ENCODE data around the gene LSAMP. TPM values are rescaled to one million over a fixed set of nuclear protein-coding genes. Genes with fewer than 3 reads are reported as not detected.
"Not testable (repeated sequence)": the region's sequence is repeated elsewhere in the genome, so short reads cannot be mapped to it uniquely, and the experiment has no call there.

Gene LSAMP
- total RNA-seq, 1 donor from 2014 or later: 0.11 TPM

DNA sequence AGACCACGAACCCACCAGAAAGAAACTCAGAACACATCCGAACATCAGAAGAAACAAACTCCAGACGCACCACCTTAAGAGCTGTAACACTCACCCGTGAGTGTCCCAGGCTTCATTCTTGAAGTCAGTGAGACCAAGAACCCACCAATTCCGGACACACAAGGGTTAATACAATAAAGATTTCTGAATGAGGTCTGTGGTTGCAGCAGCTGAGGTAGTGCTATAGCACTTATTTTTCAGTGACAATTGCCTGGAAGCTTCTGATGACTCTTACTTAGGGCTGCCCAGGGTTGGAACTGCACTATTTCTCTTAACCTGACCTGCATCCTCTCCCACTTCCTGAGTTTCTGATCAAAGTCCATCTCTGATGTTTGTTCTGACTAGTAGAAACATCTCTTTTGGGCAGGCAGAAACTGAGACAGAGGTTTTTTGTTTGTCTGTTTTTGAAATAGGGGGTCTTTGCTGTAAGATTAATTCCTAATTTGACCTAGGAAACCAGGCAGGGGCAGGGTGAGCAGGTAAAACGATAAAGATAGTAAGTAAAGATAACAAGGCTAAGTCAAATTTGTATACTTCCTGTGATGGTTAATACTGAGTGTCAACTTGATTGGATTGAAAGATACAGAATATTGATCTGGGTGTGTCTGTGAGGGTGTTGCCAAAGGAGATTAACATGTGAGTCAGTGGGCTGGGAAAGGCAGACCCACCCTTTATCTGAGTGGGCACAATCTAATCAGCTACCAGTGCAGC lies 652.9 kb downstream of the LSAMP start:
- H3K4me1 ChIP-seq: no peaks in the 10 kb centered on the region
- H3K27ac ChIP-seq: no peak overlapping the region
- DNase-seq (ENCODE audit: low spot score in 2 of 2): no peak
- H3K9me3 ChIP-seq: no peaks in the 10 kb centered on the region
- TF ChIP-seq, protein P1, sequence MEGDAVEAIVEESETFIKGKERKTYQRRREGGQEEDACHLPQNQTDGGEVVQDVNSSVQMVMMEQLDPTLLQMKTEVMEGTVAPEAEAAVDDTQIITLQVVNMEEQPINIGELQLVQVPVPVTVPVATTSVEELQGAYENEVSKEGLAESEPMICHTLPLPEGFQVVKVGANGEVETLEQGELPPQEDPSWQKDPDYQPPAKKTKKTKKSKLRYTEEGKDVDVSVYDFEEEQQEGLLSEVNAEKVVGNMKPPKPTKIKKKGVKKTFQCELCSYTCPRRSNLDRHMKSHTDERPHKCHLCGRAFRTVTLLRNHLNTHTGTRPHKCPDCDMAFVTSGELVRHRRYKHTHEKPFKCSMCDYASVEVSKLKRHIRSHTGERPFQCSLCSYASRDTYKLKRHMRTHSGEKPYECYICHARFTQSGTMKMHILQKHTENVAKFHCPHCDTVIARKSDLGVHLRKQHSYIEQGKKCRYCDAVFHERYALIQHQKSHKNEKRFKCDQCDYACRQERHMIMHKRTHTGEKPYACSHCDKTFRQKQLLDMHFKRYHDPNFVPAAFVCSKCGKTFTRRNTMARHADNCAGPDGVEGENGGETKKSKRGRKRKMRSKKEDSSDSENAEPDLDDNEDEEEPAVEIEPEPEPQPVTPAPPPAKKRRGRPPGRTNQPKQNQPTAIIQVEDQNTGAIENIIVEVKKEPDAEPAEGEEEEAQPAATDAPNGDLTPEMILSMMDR (IDR thresholded peaks at IDR 0.05): no peak
- H3K4me3 ChIP-seq: no peak overlapping the region
- H3K36me3 ChIP-seq: no peaks in the 10 kb centered on the region
- H3K27me3 ChIP-seq: no peaks in the 10 kb centered on the region
- intact Hi-C loops (cut with DNase I): no loop called here

- H3K4me1 ChIP-seq; DNase-seq (ENCODE audit: low spot score in 2 of 2); intact Hi-C loops (cut with DNase I); H3K27ac ChIP-seq; H3K4me3 ChIP-seq; H3K27me3 ChIP-seq; H3K36me3 ChIP-seq; H3K9me3 ChIP-seq: not testable (repeated sequence)
Observed at GRCh38 chr3:115791271-115792153, 653.8 kb downstream of the LSAMP start.

- H3K36me3 ChIP-seq: no peaks in the 10 kb centered on the region
- intact Hi-C loops (cut with DNase I): no loop called here
- no peaks in the 10 kb centered on the region for H3K27me3 ChIP-seq
- H3K4me1 ChIP-seq: no peaks in the 10 kb centered on the region
- H3K9me3 ChIP-seq: no peaks in the 10 kb centered on the region
- no peak for DNase-seq (ENCODE audit: low spot score in 2 of 2)
- TF ChIP-seq, protein P1 (IDR thresholded peaks at IDR 0.05): no peak
- no peak overlapping the region for H3K27ac ChIP-seq
- no peak overlapping the region for H3K4me3 ChIP-seq
Observed at GRCh38 chr3:115790759-115791158, 654.5 kb downstream of the LSAMP start.

DNA sequence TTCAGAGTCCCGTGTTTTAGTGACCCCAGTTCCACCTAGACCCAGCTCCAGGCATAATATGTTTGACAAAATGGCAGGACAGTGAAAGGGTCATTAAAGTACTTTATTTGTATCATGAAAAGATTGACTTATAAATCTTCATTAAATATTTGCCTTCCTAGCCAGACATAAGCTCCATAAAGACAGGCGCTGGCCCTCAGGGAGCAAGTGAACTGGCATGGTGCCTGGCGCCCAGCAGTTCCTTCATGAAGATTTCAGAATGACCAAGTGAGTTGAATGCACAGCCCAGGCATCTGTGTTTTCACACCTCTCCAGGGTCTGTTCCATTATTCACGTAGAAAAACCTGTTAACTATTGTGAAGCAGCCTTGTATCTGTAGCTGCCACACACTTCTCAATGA lies 655.8 kb downstream of the LSAMP start:
- intact Hi-C loops (cut with DNase I): loop anchor here (10.0 kb wide), 1 partner anchor 695 kb away; no protein-coding TSS in a partner anchor
- DNase-seq (ENCODE audit: low spot score in 2 of 2): no peak
- no peaks in the 10 kb centered on the region for H3K27me3 ChIP-seq
- no peaks in the 10 kb centered on the region for H3K9me3 ChIP-seq
- no peak overlapping the region for H3K27ac ChIP-seq
- TF ChIP-seq, protein P1 (IDR thresholded peaks at IDR 0.05): no peak
- no peak overlapping the region for H3K4me3 ChIP-seq
- H3K4me1 ChIP-seq: peaks cover 3% of the 10 kb centered on the region in 2 donors
- H3K36me3 ChIP-seq: no peaks in the 10 kb centered on the region

DNA sequence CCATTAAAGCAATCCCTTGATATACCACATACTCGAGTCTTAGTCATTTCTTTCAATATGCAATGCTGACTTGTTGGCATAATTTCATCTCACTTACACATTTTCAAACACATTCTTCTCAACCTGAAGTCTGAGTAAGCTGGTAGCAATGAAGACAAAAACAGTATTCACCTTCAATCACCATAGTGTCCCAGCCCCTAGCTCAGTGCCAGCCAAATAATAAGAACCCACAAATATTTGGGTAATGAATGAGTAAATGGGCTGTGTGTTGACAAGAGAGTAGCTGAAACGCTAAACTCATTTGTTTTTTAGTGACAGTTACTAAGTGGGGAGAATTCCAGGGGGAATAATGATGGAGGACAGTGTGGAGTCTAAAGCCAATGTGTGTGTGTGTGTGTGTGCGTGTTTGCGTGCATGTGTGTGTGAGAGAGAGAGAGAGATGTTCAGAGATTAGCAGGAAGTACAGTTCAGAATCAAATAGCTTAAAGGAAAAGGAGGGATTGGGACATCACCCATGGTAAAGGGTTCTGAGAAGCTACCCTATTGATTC lies 656.3 kb downstream of the LSAMP start:
- TF ChIP-seq, protein P1 (IDR thresholded peaks at IDR 0.05): no peak
- Histone ChIP-seq H3K9me3 (no peaks in the 10 kb centered on the region), H3K4me3 (no peak overlapping the region), H3K27me3 (no peaks in the 10 kb centered on the region), H3K27ac (no peak overlapping the region), H3K4me1 (peaks cover 3% of the 10 kb centered on the region in 2 donors), H3K36me3 (no peaks in the 10 kb centered on the region)
- no peak for DNase-seq (ENCODE audit: low spot score in 2 of 2)
- intact Hi-C loops (cut with DNase I): loop anchor here (10.0 kb wide), 1 partner anchor 694 kb away; no protein-coding TSS in a partner anchor

Data from ascending aorta (tissue), 2 donors.